ENCODE measurements around the gene PTPRK. TPM values are rescaled to one million over a fixed set of nuclear protein-coding genes. Genes with fewer than 3 reads are reported as not detected.

Gene PTPRK
- total and polyA plus RNA-seq, 5 donors = 9.6 to 45.7 (median 42.7) TPM

- H3K4me1 ChIP-seq (ENCODE audit: control insufficient read depth, insufficient read depth, low read length) = no peaks in the 10 kb centered on the region
- DNase-seq (no peak), ATAC-seq (no peak)
- H3K27me3 ChIP-seq (ENCODE audit: control insufficient read depth, insufficient read depth) = no peaks in the 10 kb centered on the region
- no peak overlapping the region for H3K27ac ChIP-seq (ENCODE audit: low read length)
- intact Hi-C loops (cut with DNase I) = no loop called here
- H3K4me3 ChIP-seq (ENCODE audit: low read length) = no peak overlapping the region
- WGBS = 79% methylated on average over 2 of the region's 2 CpGs
- H3K9me3 ChIP-seq (ENCODE audit: control insufficient read depth, low read length) = no peaks in the 10 kb centered on the region
Measured at GRCh38 chr6:127951172-127951917, 569.1 kb downstream of the PTPRK start.

DNA sequence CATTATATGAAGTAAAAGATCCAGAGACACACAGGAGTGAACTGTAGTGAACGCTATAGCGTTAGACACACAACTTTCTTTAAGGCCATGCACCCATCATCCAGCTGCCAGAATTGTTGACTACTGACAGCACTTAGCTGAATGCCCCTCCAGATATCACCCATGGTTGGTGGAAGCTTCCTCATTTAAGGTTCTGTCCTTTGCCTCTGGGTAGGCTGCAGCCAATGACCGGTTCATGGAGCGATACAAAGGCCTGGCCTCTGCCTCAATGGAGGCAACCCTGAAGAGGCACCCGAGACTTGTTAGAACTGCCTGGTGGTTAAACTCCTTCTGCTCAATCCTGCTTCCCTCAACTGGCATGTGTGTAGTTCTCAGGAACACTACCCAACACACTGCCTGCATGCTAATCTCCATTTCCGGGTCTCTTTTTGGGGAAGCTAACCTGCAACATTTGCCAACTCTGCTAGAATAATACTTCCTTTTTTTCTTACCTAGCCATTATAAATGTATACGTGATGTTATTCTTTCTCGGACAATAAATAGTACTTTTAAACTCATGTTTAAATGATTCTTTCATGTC is 569.7 kb downstream of the PTPRK start:
- no peak for DNase-seq
- Histone ChIP-seq H3K27ac (ENCODE audit: low read length) (no peak overlapping the region), H3K9me3 (ENCODE audit: control insufficient read depth, low read length) (no peaks in the 10 kb centered on the region), H3K27me3 (ENCODE audit: control insufficient read depth, insufficient read depth) (no peaks in the 10 kb centered on the region), H3K4me1 (ENCODE audit: control insufficient read depth, insufficient read depth, low read length) (no peaks in the 10 kb centered on the region), H3K4me3 (ENCODE audit: low read length) (no peak overlapping the region)
- intact Hi-C loops (cut with DNase I) = no loop called here
- WGBS = 85% methylated on average over 8 of the region's 8 CpGs
- ATAC-seq = no peak

GRCh38 chr6:127949251-127949650 is 571.1 kb downstream of the PTPRK start:
- no peak overlapping the region for H3K4me3 ChIP-seq (ENCODE audit: low read length)
- intact Hi-C loops (cut with DNase I) = no loop called here
- no peaks in the 10 kb centered on the region for H3K9me3 ChIP-seq (ENCODE audit: control insufficient read depth, low read length)
- WGBS = 86% methylated on average over 3 of the region's 3 CpGs
- ATAC-seq (no peak), DNase-seq (no peak)
- no peaks in the 10 kb centered on the region for H3K27me3 ChIP-seq (ENCODE audit: control insufficient read depth, insufficient read depth)
- no peaks in the 10 kb centered on the region for H3K4me1 ChIP-seq (ENCODE audit: control insufficient read depth, insufficient read depth, low read length)
- H3K27ac ChIP-seq (ENCODE audit: low read length) = no peak overlapping the region

- intact Hi-C loops (cut with DNase I) = no loop called here
- Histone ChIP-seq H3K9me3 (ENCODE audit: control insufficient read depth, low read length) (no peaks in the 10 kb centered on the region), H3K4me3 (ENCODE audit: low read length) (no peak overlapping the region), H3K4me1 (ENCODE audit: control insufficient read depth, insufficient read depth, low read length) (no peaks in the 10 kb centered on the region), H3K27me3 (ENCODE audit: control insufficient read depth, insufficient read depth) (no peaks in the 10 kb centered on the region), H3K27ac (ENCODE audit: low read length) (no peak overlapping the region)
- WGBS = 97% methylated on average over 2 of the region's 2 CpGs
- ATAC-seq (no peak), DNase-seq (no peak)
Measured at GRCh38 chr6:127946388-127946787, 574.0 kb downstream of the PTPRK start.

- DNase-seq (no peak), ATAC-seq (no peak)
- no peaks in the 10 kb centered on the region for H3K9me3 ChIP-seq (ENCODE audit: control insufficient read depth, low read length)
- H3K4me1 ChIP-seq (ENCODE audit: control insufficient read depth, insufficient read depth, low read length) = no peaks in the 10 kb centered on the region
- no peaks in the 10 kb centered on the region for H3K27me3 ChIP-seq (ENCODE audit: control insufficient read depth, insufficient read depth)
- intact Hi-C loops (cut with DNase I) = no loop called here
- no peak overlapping the region for H3K27ac ChIP-seq (ENCODE audit: low read length)
- WGBS = 87% methylated on average over 3 of the region's 3 CpGs
- H3K4me3 ChIP-seq (ENCODE audit: low read length) = no peak overlapping the region
Measured at GRCh38 chr6:127945434-127946097, 574.8 kb downstream of the PTPRK start.

- H3K9me3 ChIP-seq (ENCODE audit: control insufficient read depth, low read length) = no peaks in the 10 kb centered on the region
- no peaks in the 10 kb centered on the region for H3K27me3 ChIP-seq (ENCODE audit: control insufficient read depth, insufficient read depth)
- no peak for DNase-seq
- intact Hi-C loops (cut with DNase I) = no loop called here
- H3K4me1 ChIP-seq (ENCODE audit: control insufficient read depth, insufficient read depth, low read length) = no peaks in the 10 kb centered on the region
- H3K4me3 ChIP-seq (ENCODE audit: low read length) = no peak overlapping the region
- 81% methylated on average over 5 of the region's 5 CpGs for WGBS
- no peak for ATAC-seq
- no peak overlapping the region for H3K27ac ChIP-seq (ENCODE audit: low read length)
Measured at GRCh38 chr6:127941228-127941627, 579.2 kb downstream of the PTPRK start.

- Histone ChIP-seq H3K27ac (ENCODE audit: low read length) (no peak overlapping the region), H3K4me3 (ENCODE audit: low read length) (no peak overlapping the region), H3K9me3 (ENCODE audit: control insufficient read depth, low read length) (no peaks in the 10 kb centered on the region), H3K4me1 (ENCODE audit: control insufficient read depth, insufficient read depth, low read length) (no peaks in the 10 kb centered on the region), H3K27me3 (ENCODE audit: control insufficient read depth, insufficient read depth) (no peaks in the 10 kb centered on the region)
- intact Hi-C loops (cut with DNase I) = no loop called here
- DNase-seq (no peak), ATAC-seq (no peak)
- WGBS = 40% methylated on average over 3 of the region's 3 CpGs
Measured at GRCh38 chr6:127939442-127940066, 580.8 kb downstream of the PTPRK start.

- no peak for ATAC-seq
- no peaks in the 10 kb centered on the region for H3K4me1 ChIP-seq (ENCODE audit: control insufficient read depth, insufficient read depth, low read length)
- no peak overlapping the region for H3K4me3 ChIP-seq (ENCODE audit: low read length)
- no peak for DNase-seq
- H3K27ac ChIP-seq (ENCODE audit: low read length) = no peak overlapping the region
- H3K27me3 ChIP-seq (ENCODE audit: control insufficient read depth, insufficient read depth) = no peaks in the 10 kb centered on the region
- no peaks in the 10 kb centered on the region for H3K9me3 ChIP-seq (ENCODE audit: control insufficient read depth, low read length)
- intact Hi-C loops (cut with DNase I) = no loop called here
Measured at GRCh38 chr6:127938701-127939100, 581.7 kb downstream of the PTPRK start.

GRCh38 chr6:127937747-127938146 is 582.7 kb downstream of the PTPRK start:
- no peak overlapping the region for H3K4me3 ChIP-seq (ENCODE audit: low read length)
- DNase-seq (no peak), ATAC-seq (no peak)
- no peaks in the 10 kb centered on the region for H3K4me1 ChIP-seq (ENCODE audit: control insufficient read depth, insufficient read depth, low read length)
- intact Hi-C loops (cut with DNase I) = no loop called here
- no peaks in the 10 kb centered on the region for H3K9me3 ChIP-seq (ENCODE audit: control insufficient read depth, low read length)
- no peak overlapping the region for H3K27ac ChIP-seq (ENCODE audit: low read length)
- H3K27me3 ChIP-seq (ENCODE audit: control insufficient read depth, insufficient read depth) = no peaks in the 10 kb centered on the region

DNA sequence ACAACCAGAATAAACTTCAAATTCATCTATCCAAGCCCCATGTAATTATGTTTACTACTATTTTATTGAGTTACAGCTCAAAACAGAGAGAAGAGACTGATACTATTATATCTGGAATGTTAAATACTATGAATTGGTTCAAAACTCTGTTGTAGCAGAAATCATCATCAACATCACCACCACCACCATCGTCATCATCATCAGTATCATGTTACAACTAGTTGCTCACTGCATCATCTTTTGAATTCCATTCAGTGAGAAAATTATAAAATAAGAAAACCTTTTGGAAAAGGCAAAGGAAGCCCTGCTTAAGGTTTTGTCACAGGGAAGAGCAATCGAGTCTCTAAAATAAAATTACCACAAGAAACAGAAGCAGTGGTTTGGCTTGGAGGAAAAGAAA is 583.3 kb downstream of the PTPRK start:
- Histone ChIP-seq H3K27ac (ENCODE audit: low read length) (no peak overlapping the region), H3K9me3 (ENCODE audit: control insufficient read depth, low read length) (peaks cover 2% of the 10 kb centered on the region), H3K27me3 (ENCODE audit: control insufficient read depth, insufficient read depth) (no peaks in the 10 kb centered on the region), H3K4me1 (ENCODE audit: control insufficient read depth, insufficient read depth, low read length) (no peaks in the 10 kb centered on the region), H3K4me3 (ENCODE audit: low read length) (no peak overlapping the region)
- DNase-seq = no peak
- intact Hi-C loops (cut with DNase I) = no loop called here
- ATAC-seq = no peak
- 72% methylated on average over 2 of the region's 2 CpGs for WGBS

DNA sequence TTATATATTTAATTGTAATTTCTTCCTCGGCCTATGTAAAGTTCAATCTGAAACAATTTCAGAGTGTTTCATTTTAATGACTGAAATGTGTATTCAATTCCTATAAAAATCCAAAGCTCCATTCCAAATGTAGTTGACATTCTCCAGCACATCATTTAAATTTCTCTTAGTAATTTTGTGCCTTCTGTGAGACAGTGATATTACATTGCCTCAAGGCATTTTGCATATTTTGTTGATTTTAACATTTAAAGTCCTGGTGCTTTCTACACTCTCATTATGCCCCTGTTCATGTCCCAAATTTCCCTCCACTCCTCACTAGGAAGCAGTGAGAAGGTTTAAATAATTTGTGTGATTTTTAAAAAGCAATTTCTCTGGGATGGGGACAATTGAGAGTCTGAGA is 585.4 kb downstream of the PTPRK start:
- intact Hi-C loops (cut with DNase I) = no loop called here
- Histone ChIP-seq H3K27me3 (ENCODE audit: control insufficient read depth, insufficient read depth) (no peaks in the 10 kb centered on the region), H3K9me3 (ENCODE audit: control insufficient read depth, low read length) (peaks cover 2% of the 10 kb centered on the region), H3K4me3 (ENCODE audit: low read length) (no peak overlapping the region), H3K4me1 (ENCODE audit: control insufficient read depth, insufficient read depth, low read length) (no peaks in the 10 kb centered on the region), H3K27ac (ENCODE audit: low read length) (no peak overlapping the region)
- 87% methylated on average over 1 of the region's 1 CpG for WGBS
- DNase-seq (no peak), ATAC-seq (no peak)
